IPS-18a (cell line): Measurements from ENCODE around the gene MKX.

Source experiments
- H3K27ac ChIP-seq: one replicate; pipeline ENCODE4 v1.5.1; 2013; ENCODE audit warnings: low read length
- H3K27me3 ChIP-seq: one replicate; pipeline ENCODE4 v1.6.1; 2013; ENCODE audit warnings: mild to moderate bottlenecking, low read length; ENCODE audit not compliant: control insufficient read depth, insufficient read depth
- H3K36me3 ChIP-seq: one replicate; pipeline ENCODE4 v1.6.1; 2013; ENCODE audit warnings: low read depth, low read length; ENCODE audit not compliant: control insufficient read depth
- H3K4me1 ChIP-seq: one replicate; pipeline ENCODE4 v1.6.1; 2013; ENCODE audit warnings: low read depth, low read length; ENCODE audit not compliant: control insufficient read depth
- H3K4me3 ChIP-seq: one replicate; pipeline ENCODE4 v1.5.1; 2013; ENCODE audit warnings: low read length
- H3K9ac ChIP-seq: one replicate; pipeline ENCODE4 v1.6.1; 2013; ENCODE audit warnings: mild to moderate bottlenecking, low read length, moderate library complexity
- H3K9me3 ChIP-seq: one replicate; pipeline ENCODE4 v1.6.1; 2013; ENCODE audit warnings: low read depth, low read length; ENCODE audit not compliant: control insufficient read depth

Gene MKX

DNA sequence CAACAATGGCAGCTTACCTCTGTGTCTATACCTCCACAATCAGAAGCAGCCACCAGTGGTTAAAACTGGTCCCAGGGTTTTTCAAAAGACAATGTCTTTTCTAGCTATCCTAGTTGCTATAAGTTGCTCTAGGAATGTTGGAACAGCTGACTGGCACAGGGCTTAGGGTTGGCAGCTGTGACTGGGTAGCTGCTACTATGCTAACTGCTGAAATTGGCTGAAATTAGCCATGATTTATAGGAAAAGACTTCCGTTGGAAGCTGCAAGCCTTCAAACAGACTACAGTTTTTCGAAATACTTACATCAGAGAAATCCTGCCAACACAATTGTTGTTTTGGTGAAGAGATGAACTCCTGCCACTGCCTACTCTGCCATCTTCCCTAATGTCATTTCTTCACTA lies 102.3 kb downstream of the MKX start:
- Histone ChIP-seq H3K27ac (no peak overlapping the region), H3K9me3 (no peaks in the 10 kb centered on the region), H3K36me3 (no peaks in the 10 kb centered on the region), H3K4me1 (no peaks in the 10 kb centered on the region), H3K27me3 (no peaks in the 10 kb centered on the region), H3K4me3 (no peak overlapping the region), H3K9ac (no peak overlapping the region)

GRCh38 chr10:27642023-27642589 lies 103.5 kb downstream of the MKX start:
- H3K4me1 ChIP-seq: no peaks in the 10 kb centered on the region
- no peaks in the 10 kb centered on the region for H3K27me3 ChIP-seq
- no peaks in the 10 kb centered on the region for H3K9me3 ChIP-seq
- no peak overlapping the region for H3K27ac ChIP-seq
- H3K4me3 ChIP-seq: no peak overlapping the region
- no peaks in the 10 kb centered on the region for H3K36me3 ChIP-seq
- H3K9ac ChIP-seq: no peak overlapping the region

GRCh38 chr10:27638071-27638750 lies 107.4 kb downstream of the MKX start:
- Histone ChIP-seq H3K36me3 (no peaks in the 10 kb centered on the region), H3K27me3 (no peaks in the 10 kb centered on the region), H3K27ac (no peak overlapping the region), H3K9ac (no peak overlapping the region), H3K4me3 (no peak overlapping the region), H3K4me1 (no peaks in the 10 kb centered on the region), H3K9me3 (no peaks in the 10 kb centered on the region)

- Histone ChIP-seq H3K27ac (no peak overlapping the region), H3K9ac (no peak overlapping the region), H3K36me3 (no peaks in the 10 kb centered on the region), H3K4me1 (no peaks in the 10 kb centered on the region), H3K4me3 (no peak overlapping the region), H3K27me3 (no peaks in the 10 kb centered on the region), H3K9me3 (no peaks in the 10 kb centered on the region)
Observed at GRCh38 chr10:27637601-27638000, 108.0 kb downstream of the MKX start.

GRCh38 chr10:27636816-27637215 lies 108.8 kb downstream of the MKX start:
- no peaks in the 10 kb centered on the region for H3K27me3 ChIP-seq
- no peaks in the 10 kb centered on the region for H3K36me3 ChIP-seq
- H3K9ac ChIP-seq: no peak overlapping the region

DNA sequence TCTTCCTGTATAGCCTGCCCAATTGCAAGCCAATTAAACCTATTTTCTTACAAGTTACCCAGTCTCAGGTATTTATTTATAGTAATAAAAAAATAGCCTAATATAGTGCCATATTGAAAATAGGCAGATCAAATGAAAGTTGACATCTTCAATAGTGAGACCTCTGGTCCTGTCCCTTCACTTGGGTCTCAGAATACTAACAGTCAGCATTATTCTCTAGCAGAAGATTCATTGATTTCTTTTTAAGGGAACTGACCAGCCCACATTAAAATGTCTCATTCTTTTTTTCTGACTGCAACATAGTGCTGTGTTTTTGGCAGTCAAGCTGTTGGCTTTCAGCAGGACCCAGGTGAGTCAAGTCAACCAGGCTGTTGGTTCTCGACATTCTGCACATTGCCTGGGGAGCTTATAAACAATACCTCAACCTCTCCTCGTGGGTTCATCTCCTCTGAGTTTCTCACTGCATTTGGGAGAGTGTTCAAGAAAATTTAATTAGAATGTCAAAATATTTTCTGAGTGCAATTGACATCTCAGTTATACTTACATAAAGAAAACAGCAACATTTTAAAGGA lies 109.8 kb downstream of the MKX start:
- Histone ChIP-seq H3K36me3 (no peaks in the 10 kb centered on the region), H3K9me3 (no peaks in the 10 kb centered on the region), H3K9ac (no peak overlapping the region), H3K27me3 (no peaks in the 10 kb centered on the region), H3K27ac (no peak overlapping the region), H3K4me3 (no peak overlapping the region), H3K4me1 (no peaks in the 10 kb centered on the region)

More at GRCh38 chr10:27636816-27637215, 108.8 kb downstream of the MKX start:
- no peaks in the 10 kb centered on the region for H3K4me1 ChIP-seq
- no peak overlapping the region for H3K27ac ChIP-seq
- H3K4me3 ChIP-seq: no peak overlapping the region
- H3K9me3 ChIP-seq: no peaks in the 10 kb centered on the region

DNA sequence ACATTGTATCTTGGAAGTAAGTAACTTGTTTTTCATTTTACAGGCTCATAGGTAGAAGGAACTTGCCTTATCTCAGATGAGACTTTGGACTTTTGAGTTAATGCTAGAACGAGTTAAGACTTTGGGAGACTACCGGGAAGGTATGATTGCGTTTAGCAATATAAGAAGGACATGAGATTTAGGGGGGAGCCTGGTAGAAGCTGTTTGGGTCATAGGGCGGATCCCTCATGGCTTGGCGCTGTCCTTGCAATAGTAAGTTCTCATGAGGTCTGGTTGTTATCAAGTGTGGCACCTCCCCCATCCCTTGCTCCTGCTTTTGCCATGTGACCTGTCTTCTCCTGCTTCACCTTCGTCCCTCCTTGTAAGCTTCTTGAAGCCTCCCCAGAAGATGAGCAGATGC lies 110.3 kb downstream of the MKX start:
- Histone ChIP-seq H3K27me3 (no peaks in the 10 kb centered on the region), H3K27ac (no peak overlapping the region), H3K4me3 (no peak overlapping the region), H3K4me1 (no peaks in the 10 kb centered on the region), H3K9me3 (no peaks in the 10 kb centered on the region), H3K9ac (no peak overlapping the region), H3K36me3 (no peaks in the 10 kb centered on the region)

GRCh38 chr10:27628621-27629020 lies 117.0 kb downstream of the MKX start:
- Histone ChIP-seq H3K27ac (no peak overlapping the region), H3K27me3 (no peaks in the 10 kb centered on the region), H3K36me3 (no peaks in the 10 kb centered on the region), H3K4me3 (no peak overlapping the region), H3K9ac (no peak overlapping the region), H3K9me3 (no peaks in the 10 kb centered on the region), H3K4me1 (peaks cover 7% of the 10 kb centered on the region)

DNA sequence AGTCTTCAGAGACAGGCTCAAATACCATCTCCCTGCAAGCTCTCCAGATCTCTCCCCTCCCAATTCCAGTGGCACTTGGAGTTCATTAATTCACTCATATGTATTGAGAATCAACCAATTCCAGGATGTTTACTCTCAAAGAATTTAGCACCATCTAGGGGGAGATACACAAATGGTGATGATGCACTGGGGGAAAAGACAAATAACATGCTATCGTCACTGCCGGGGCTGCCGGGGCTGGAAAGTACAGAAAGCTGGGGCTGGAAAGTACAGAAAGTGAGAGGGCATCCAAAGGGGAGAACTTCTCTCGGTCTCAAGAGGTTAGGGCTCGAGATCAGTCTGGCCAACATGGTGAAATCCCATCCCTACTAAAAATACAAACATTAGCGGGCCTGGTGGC lies 118.7 kb downstream of the MKX start:
- H3K9me3 ChIP-seq: no peaks in the 10 kb centered on the region
- no peaks in the 10 kb centered on the region for H3K36me3 ChIP-seq
- H3K9ac ChIP-seq: no peak overlapping the region
- no peak overlapping the region for H3K27ac ChIP-seq
- no peaks in the 10 kb centered on the region for H3K27me3 ChIP-seq
- H3K4me3 ChIP-seq: no peak overlapping the region
- peaks cover 7% of the 10 kb centered on the region for H3K4me1 ChIP-seq

- H3K9me3 ChIP-seq: no peaks in the 10 kb centered on the region
- H3K27me3 ChIP-seq: no peaks in the 10 kb centered on the region
- peaks cover 7% of the 10 kb centered on the region for H3K4me1 ChIP-seq
- peak overlapping the region; percentile 41 for H3K4me3 ChIP-seq
- no peaks in the 10 kb centered on the region for H3K36me3 ChIP-seq
- H3K27ac ChIP-seq: no peak overlapping the region
- no peak overlapping the region for H3K9ac ChIP-seq
Observed at GRCh38 chr10:27625452-27626211, 120.0 kb downstream of the MKX start.

DNA sequence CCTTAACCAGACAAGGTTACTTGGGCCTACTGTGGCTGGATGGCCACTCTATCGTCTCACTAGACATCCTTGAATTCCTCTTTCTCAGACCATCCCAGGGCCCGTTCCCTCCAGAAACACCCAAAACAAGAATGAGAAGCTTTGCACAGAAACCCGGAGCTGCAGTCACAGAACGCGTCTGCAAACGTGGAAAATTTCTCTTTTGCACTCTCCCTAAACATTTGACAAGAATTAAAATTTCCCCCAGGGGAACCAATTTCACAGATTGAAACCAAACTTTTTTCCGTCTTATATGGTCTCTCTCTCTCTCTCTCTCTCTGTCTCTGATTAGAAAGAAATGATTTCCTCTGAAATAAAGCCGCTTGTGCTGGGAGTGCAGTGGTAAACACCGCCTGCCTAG lies 120.7 kb downstream of the MKX start:
- no peaks in the 10 kb centered on the region for H3K9me3 ChIP-seq
- H3K27ac ChIP-seq: no peak overlapping the region
- H3K27me3 ChIP-seq: no peaks in the 10 kb centered on the region
- H3K4me3 ChIP-seq: peak overlapping the region; percentile 41
- no peaks in the 10 kb centered on the region for H3K36me3 ChIP-seq
- H3K9ac ChIP-seq: no peak overlapping the region
- peaks cover 7% of the 10 kb centered on the region for H3K4me1 ChIP-seq
